KBM-7 (cell line): Measurements from ENCODE around the gene ALDH1L1.
A peak's percentile ranks its signal among the peaks of the same experiment; 100 is the strongest.

Experiments
- DNase-seq: peaks from one replicate; pipeline ENCODE4 v3.0.0-alpha.2; 2015
- in situ Hi-C: fragments of 300-500 bp; cut with MboI; formaldehyde crosslinking; loops from 2 replicates; pipeline ENCODE4 v1.14.3; 2020; ENCODE audit warnings: low sequenced_read_pairs, low pct_unique_long_range_greater_than_20kb, mixed read lengths

The ALDH1L1 gene

DNA sequence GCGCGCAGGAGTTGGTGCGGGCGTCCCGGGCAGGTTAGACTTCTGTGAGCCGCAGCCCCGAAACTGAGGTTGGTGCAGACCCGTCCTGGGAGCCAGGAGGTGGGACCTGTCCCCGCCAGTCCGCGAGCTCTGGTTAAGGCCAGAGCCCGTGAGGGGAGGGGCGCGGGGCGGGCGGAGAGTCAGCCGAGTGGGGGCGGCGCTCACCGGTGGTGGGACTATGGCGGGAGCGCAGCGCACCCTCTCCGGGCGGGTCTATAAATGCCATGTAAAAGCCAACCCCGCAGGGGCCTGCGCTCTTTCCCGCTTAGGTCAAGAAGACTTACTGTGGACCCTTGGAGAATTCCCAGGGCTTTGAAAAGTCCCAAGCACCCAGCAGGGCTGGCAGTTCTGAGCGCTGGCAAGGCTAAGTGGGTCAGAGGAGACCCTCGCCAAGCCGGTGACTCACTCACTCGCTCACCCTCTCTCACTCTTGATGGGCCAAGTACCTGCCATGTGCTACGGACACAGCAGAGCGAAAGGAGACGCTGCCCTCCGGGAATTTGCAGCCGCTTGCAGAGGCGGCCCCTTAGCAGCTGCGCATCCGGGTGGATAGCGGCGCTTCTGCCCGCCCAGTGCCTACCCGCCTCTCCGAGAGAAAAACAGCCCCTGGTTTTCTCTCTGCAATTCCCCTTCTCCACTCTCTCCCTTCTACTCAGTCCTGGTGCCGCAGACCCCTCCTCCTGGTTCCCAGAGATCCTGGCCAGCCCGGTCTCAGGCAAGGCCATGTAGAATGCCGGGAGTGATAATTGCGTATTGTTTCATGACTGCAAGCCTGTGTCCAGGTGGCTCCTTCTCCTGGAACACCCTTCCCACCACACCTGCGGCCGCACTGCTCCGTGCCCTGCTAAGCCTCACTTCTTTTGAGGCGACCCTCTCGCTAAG, at the start of gene ALDH1L1:
TSS of gene ALDH1L1 (minus strand) at position 110 of the 921 bp plus-strand sequence. CDS start 19,607 bp downstream, outside the sequence.
- in situ Hi-C loops, result no loop called here
- no peak for DNase-seq

DNA sequence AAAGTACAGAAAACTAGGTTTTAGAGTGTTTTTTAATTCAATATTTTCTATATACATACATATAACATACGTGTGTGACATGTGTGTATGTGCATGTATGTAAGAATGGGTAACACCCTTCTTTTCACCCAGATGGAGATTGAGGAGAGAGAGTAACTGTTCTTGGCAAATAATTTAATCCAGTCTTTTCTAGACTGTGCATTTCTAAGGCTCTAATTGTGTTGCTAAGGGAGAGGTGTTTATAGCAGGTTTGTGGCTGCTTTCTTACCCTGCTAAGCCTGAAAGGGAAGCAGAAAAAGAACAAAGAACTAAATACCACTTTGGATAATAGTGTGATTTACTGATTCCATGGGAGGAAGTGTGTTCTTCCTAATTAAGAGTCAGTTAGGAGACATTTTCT, 46.0 kb upstream of the ALDH1L1 start:
- DNase-seq, result no peak
- in situ Hi-C loops, result no loop called here

DNA sequence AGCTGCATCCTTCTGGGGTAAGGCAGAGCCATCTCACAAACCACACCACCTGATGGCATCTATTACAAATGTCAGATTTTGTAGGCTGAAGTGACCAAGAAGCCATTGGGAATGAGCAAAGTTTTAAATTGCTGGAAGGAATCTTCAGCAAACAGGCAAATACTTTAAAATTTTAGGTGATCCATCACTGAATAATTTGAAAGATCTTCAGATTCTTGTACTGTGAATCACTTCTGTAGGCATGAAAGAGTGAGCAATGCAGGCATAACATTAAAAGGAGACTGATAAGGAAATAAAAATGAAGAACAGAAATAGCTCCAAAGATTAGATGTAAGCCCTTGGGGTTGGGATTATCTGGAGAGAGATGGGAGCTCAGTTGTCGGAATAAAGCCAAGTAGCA, 36.0 kb upstream of the ALDH1L1 start:
- in situ Hi-C loops, result no loop called here
- no peak for DNase-seq

DNA sequence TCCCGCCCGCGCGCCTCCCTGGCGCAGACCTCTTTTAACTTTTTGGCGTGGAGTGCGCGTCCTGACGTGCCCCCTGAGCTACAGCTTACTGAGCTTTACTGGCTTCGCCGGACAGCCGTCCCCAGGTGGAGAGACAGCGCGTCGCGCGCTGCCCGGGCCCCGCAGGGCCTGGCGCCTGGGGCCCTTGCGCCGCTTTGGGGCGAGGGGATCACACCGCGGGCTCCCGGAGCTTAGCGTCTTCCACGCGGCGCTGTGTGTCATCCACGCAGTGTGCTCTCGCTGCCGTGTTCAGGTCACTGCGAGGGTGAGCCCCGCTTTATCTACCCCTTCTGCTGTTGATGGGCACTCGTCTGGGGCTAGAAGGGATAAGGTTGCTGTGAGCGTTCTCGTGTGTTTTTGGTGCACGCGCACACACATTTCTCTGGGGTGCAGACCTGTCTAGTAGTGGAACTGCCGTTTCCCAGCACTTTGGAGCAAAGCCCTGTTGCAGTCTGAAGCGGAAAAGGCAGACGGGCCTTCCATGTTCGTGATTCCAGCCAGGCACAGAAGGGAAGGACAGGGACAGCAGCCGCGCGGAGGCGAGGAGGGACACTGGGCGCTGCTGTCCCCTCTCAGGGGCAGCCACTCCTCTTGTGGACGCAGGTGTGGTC, 33.1 kb upstream of the ALDH1L1 start:
- no peak for DNase-seq
- in situ Hi-C loops, result no loop called here

DNA sequence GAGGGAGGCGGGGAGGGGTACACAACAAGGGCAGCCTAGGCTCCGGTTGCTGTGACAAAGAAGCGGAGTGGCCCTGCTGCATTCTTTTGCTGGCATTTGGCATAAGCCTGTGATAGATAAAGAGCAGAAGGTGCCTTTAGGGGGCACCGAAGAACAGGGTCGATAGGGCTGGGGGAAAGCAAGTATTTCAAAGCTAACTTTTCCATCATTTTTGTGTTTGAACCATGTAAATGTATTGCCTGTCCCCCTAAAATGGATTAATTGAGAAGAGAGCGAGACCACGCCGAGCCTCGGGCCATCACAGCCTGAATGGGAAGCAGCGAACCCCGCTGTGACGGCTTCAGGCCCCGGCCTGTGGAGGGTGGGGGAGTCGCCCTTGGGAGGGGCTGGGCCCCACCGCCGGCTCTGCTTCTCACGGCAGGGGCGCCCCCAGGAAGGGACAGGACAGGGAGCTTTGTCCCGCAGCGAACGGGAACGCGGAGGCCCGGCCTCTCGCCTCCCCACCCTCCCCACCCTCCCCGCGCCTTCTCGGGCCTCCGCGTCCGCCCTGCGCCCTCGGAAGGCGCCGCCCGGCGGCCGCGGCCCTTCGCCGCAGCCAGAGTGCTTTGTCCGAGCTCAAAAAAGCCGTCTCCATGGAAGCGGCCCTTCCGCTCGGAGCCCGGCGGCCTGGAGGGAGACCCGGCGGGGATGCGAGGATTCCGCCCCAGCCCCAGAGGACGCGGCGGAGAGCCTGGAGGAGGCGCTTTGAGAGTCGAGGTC, 32.4 kb upstream of the ALDH1L1 start:
- peak; percentile 33 for DNase-seq
- in situ Hi-C loops, result no loop called here

DNA sequence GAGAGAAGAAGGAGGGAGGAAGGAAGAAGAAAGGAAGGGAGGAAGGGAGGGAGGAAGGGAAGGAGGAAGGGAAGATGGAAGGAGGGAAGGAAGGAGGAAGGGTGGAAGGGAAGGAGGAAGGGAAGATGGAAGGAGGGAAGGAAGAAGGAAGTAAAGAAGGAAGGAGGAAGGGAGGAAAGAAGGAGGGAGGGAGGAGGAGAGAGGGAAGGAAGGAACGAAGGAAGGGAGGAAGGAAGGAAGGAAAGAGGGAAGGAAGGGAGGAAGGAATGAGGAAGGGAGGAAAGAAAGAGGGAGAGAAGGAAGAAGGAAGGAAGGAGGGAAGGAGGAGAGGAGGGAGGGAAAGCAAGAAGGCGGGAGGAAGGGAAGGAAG, 31.8 kb upstream of the ALDH1L1 start:
- DNase-seq, result no peak
- in situ Hi-C loops, result no loop called here

DNA sequence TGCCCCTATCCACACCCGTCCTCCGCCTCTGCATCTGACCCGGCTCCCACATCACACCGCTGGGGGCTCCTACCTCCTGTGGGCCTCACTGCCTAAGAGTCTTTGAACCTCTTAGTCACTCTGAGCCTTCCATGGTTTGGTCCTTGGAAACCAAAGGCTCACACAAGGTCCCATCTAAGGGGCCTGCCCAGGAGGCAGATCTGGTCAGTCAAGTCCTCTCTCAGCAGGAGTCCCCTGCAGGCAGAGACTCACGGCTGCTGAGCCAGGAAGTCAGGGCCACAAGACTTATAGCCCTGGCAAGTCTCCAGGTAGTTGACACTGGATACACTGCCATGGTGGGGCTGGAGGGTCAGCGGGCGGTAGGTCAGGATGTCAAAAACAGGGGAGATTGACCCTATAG, 31.2 kb upstream of the ALDH1L1 start:
- in situ Hi-C loops, result no loop called here
- no peak for DNase-seq

DNA sequence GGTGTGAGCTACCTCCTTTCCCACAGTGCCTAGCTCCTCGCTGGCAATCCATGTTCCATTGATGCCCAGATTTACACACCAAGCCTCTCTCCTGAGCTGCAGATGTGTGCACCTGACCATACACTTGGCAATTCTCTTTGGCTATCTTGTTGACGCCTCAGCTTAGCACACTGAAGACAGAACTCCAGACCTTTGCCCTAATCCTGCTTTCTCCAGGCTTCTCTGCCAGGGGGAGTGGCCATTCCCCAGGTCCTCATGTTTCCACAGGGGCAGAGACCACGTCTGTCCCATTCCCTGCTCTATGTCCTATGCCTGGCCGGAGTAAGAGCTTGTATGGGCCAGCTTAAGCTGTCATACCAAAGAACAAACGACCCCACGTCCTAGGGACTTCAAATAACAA, 30.2 kb upstream of the ALDH1L1 start:
- DNase-seq, result no peak
- in situ Hi-C loops, result no loop called here

DNA sequence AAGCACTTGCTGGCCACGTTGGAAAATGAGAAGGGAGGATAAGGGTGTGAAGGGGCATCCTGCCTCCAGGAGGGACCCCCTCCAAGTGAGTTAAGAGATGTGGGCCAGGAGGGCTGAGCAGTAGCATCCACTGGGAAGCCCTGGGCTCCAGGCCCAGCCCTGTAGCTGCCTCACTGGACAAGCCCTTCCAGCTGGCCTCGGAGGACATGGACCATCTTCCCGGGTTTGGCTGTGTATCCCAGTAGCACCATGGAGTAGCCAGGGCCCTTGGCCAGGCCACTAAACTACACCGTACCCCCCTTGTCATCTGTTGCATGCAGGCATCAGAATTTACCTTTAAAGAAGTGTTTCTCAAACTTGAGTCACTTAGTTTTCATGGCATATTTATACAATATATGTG, 29.4 kb upstream of the ALDH1L1 start:
- no peak for DNase-seq
- in situ Hi-C loops, result no loop called here

DNA sequence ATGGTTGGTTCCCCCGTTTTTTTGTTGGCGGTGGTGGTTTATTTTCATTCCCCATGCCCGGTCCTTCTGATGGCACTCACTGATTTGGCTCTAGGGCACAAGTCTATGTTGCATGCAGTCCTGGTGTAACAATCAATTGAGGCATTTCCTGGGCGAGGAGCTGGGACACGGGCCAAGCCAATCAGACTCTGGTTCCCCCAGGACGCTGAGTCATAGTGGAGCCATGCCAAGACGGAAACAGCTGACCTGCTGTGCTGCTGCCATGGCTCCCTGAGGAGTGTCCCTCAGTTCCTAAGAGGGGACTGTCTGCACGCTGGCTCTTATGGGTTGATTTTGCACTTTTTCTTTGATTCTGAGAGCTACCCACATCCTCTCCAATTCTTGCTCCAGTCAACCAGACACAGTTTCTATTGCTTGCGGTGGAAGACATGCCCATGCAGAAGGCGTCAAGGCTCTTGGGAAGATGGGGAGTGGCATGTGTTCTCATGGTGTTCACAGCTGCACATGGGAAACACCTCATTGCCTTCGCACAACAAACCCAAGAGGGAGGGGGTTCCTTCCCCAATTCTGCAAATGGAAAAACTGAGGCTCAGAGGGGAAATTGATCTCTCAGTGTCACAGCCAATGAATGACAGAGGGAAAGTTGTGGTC, 28.3 kb upstream of the ALDH1L1 start:
- DNase-seq, result peak; percentile 45
- in situ Hi-C loops, result no loop called here

DNA sequence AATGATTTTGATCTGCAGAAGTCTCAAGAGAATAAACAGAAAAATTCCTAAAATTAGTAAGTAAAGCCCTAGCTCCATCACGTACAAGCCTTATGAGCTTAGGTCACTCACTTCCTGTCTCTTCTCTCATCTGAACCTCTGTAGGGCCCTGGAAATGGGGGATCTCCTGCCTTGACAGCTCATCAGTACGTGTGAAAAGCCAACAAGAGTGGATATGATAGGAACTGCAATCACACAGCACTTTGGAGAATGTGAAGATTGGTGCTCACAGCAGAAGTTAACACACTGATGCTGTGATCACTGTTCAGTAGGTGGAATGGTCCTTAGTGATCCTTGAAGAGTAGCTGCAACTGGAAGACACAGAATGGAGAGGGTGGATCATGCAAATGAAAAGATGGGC, 27.8 kb upstream of the ALDH1L1 start:
- DNase-seq, result no peak
- in situ Hi-C loops, result no loop called here

DNA sequence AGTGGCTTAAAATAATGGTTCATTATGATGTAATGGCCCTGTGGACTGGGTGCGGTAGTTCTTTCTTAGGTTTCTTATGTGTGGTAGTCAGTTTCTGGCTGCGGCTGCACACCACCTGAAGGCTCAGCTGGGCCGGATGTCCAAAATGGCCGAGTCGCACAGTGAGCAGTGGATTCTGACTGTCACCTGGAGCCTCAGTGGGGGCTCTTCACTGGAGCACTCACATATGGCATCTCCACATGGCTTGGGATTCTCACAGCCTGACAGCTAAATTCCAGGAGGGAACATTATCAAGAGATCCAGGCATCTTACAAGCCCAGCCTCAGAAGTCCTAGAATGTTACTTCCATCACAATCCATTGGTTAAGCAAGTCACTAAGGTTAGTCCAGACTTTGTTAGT, 26.8 kb upstream of the ALDH1L1 start:
- in situ Hi-C loops, result no loop called here
- no peak for DNase-seq

DNA sequence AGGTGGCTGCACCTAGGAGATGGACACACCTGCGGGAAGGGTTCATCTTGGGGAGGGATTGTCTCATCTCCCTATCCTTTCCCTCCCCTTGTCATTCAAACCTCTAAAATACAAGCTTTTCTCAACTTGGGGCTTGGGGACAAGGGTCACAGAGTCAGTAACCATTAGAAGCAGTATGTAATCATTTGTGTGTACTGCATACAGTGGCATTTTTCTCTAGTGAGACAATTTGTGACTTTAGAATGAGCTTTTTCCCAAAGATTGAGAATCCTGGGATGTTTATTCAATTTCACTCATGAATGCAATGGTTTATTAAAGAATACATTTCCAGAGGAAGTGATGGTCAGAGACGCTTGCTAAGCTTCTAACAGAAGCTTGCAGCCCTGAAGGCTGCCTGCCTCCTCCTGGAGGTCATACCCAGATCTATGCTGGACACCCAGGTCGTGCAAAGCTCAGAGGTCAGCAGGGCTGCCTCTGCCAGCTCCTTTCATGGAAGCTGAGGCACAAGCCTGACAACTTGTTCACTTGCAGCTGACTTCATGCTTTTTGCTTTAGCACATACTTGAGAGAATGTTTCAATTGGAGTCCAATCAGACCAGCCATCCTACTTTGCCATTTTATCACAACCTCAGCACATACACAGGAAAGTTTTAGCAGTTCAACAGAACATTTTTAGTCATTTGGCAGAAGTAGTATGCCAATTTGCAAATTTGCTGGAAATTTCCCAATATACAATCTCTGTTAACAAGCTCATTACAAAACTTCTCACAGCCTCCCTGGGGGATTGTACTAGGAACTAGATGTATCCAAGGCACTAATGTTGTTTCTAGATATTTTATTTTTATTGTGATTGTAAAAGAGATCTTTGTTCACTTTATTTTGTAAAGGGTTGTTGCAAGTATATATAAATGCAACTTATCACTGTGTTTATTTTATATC, 25.6 kb upstream of the ALDH1L1 start:
- in situ Hi-C loops, result no loop called here
- DNase-seq, result no peak

DNA sequence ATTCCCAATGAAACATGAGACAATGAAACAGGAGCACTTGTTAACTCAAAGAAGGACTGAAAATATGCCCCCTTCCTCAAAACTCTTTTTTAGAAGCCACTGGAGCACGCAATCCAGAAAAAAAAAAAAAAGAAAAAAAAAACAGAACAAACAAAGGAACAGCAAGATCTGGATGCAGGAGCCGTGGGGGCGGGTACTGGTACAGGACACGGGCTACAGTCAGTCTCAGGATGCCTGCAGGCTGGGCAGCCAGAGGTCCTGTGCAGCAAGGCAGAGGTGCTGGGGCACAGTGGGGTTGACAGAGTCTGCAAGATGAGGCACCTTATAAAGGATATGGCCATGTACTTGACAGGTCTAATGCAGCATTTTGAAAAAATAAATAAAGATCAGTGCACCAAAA, 22.3 kb upstream of the ALDH1L1 start:
- DNase-seq, result no peak
- in situ Hi-C loops, result no loop called here

DNA sequence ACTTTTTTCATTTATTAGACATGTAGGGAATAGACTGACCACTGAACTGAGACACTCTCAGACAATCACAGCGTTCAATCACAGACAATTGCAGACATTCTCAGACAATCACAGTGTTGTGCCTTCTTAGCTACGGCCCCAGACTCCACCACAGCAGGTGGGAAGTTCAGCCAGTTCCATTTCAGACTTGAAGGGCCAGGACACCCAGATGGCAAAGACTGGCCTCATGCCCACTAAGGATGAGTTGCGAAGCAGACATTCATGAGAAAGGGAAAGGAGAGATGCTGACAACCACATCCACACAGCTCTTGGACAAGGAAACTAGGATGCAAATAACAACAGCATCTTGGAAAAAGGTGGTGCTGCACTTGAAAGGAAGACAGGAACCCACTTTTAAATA, 21.9 kb upstream of the ALDH1L1 start:
- in situ Hi-C loops, result no loop called here
- DNase-seq, result no peak

DNA sequence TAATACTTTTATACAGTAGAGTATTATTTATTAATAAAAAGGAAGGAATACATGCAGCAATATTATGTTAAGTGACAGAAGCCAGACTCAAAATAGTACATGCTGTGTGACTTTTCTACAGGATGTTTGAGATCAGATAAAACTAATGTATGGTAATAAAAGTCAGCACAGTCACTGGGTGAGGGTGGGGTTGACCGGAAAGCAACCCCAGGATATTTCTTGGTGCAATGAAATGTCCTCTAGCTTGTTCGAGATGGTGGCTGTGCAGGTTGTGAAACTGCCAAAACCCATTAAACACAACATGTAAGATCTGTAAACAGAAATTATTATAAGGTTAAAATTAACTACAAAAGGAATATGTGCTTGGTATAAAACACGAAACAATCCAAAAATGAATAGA, 20.8 kb upstream of the ALDH1L1 start:
- no peak for DNase-seq
- in situ Hi-C loops, result no loop called here

DNA sequence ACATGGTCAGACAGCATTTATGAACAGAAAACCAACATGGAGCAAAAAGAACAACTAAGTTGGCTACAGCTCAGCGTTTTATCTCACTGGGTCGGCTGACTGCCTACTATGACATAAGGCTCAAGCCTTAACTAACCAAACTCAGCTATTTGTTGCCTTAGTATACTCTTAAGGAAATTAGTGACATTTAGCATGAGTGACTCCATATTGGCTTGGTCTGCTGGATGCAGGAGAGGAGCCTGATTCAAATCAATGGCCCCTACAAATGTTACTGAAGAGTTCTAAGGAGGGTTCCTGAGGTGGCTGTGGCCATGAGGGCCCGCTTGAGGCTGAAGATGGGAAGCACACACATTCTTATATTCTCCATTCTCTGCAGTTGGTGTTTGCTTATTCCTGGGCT, 20.1 kb upstream of the ALDH1L1 start:
- no peak for DNase-seq
- in situ Hi-C loops, result no loop called here

DNA sequence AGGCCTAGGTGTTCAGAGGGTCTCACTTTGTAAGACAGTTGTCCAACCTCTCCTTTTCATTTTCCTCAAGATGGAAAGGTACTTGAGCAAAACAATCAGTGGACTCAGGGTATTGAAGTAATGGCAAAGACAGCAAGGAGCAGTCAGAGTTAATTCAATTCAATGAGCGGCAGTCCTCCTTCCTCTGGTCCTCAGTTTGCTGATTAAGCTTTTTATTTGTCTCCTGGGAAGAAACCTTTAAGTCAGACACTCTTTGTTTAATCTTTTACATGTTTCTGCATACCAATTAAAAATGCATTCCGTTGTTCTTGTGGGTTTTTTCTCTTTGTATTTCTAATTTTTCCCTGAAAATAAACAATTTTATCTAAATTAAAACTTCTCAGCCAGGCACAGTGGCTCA, 18.9 kb upstream of the ALDH1L1 start:
- DNase-seq, result no peak
- in situ Hi-C loops, result no loop called here
